B cell (primary cell): ENCODE measurements around the gene KBTBD12.

Experiments used
- CTCF ChIP-seq: fragments of 200-600 bp; IDR thresholded peaks from one replicate; pipeline ENCODE4 v1.8.0; 2022; ENCODE audit warnings: antibody characterized with exemption, mild to moderate bottlenecking
- EZH2 ChIP-seq: IDR thresholded peaks from 2 replicates; pipeline ENCODE4 v1.6.1; 2012; ENCODE audit warnings: borderline replicate concordance, low read depth, mild to moderate bottlenecking, moderate library complexity, low read length; ENCODE audit not compliant: insufficient read depth, poor library complexity, severe bottlenecking

DNA sequence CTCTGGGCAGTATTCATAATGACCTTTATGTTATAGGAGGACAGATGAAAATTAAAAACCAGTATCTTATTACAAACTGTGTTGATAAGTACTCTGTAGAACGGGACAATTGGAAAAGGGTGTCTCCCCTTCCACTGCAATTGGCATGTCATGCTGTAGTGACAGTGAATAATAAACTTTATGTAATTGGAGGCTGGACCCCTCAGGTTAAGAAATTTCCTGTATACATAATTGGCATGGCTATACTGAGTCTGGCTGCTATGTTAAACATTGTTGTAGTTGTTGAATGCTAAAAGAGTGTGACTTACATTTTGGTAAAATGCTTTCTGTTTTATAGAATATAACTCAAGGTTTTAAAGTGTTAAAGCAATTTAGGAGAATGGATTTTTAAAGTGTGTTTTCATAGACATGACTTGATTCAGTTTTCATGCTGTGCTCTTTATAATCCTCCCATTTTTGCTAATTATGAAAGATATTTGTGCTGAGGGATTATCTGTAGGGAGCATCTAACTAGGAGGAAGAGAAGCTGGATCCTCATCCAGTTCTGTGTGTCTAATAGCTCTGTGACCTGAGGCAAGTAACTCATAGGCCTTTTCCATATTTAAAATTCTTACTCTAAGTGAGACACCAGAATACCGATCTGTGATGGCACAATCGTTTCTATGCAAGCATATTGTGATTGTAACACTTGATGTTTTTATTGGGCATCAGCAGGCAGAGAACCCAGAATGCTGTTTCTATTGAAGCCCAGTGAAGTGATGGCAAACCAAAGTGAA, 13.0 kb downstream of the KBTBD12 start:
- TF ChIP-seq CTCF, result no peak
- TF ChIP-seq EZH2, result no peak
